ENCODE data around the gene BTNL2. TPM values are rescaled to one million over a fixed set of nuclear protein-coding genes. Genes with fewer than 3 reads are reported as not detected.

The BTNL2 gene
- total RNA-seq, 1 experiment from 2014 or later = not detected

DNA sequence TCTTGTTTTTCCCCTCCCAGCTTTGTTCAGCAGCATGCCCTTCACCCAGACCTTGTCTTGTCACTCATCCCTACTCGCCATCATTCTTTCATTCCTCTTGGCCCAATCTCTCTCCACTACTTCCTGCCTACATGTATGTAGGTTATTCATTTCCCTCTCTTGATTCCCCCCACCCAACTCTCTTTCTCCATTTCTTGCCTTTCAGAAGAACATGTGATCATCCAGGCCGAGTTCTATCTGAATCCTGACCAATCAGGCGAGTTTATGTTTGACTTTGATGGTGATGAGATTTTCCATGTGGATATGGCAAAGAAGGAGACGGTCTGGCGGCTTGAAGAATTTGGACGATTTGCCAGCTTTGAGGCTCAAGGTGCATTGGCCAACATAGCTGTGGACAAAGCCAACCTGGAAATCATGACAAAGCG is 35.3 kb upstream of the BTNL2 start:
- POLR2A ChIA-PET = no interaction called here
- CTCF ChIA-PET = no interaction called here
- no TSS peak for BruUV-seq (replicated peaks)

DNA sequence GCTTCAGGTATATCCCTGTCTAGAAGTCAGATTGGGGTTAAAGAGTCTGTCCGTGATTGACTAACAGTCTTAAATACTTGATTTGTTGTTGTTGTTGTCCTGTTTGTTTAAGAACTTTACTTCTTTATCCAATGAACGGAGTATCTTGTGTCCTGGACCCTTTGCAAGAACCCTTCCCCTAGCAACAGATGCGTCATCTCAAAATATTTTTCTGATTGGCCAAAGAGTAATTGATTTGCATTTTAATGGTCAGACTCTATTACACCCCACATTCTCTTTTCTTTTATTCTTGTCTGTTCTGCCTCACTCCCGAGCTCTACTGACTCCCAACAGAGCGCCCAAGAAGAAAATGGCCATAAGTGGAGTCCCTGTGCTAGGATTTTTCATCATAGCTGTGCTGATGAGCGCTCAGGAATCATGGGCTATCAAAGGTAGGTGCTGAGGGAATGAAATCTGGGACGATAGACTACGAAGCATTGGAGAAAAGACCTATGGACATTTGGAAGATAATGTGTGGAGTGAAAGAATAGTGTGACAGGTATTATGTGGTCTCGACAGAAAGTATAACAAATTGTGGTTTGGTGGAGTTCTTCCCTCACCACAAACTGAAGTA is 32.7 kb upstream of the BTNL2 start, which contains the start of gene HLA-DRA:
Gene HLA-DRA, plus strand, starts transcription at position 286 of the 613 bp plus-strand sequence. Its CDS starts 64 bp downstream, at position 350.
- H3K36me3 ChIP-seq (ENCODE audit: control insufficient read depth, insufficient read depth, low read length) = no peaks in the 10 kb centered on the region
- CTCF ChIA-PET = interaction anchor here (0.6 kb wide), 1 partner anchor 12 kb away, joined by 4 read pairs; no protein-coding TSS in a partner anchor
- in situ Hi-C loops (cut with HindIII; ENCODE audit: low pct_unique_long_range_greater_than_20kb, low sequenced_read_pairs) = no loop called here
- no peak for ATAC-seq
- H3K4me1 ChIP-seq (ENCODE audit: control insufficient read depth, insufficient read depth, low read length) = no peaks in the 10 kb centered on the region
- H3K27ac ChIP-seq (ENCODE audit: low read length) = no peak within 1 kb of the TSS
- intact Hi-C loops (cut with micrococcal nuclease; ENCODE audit: unreplicated experiment) = no loop called here
- TF ChIP-seq, protein P1, sequence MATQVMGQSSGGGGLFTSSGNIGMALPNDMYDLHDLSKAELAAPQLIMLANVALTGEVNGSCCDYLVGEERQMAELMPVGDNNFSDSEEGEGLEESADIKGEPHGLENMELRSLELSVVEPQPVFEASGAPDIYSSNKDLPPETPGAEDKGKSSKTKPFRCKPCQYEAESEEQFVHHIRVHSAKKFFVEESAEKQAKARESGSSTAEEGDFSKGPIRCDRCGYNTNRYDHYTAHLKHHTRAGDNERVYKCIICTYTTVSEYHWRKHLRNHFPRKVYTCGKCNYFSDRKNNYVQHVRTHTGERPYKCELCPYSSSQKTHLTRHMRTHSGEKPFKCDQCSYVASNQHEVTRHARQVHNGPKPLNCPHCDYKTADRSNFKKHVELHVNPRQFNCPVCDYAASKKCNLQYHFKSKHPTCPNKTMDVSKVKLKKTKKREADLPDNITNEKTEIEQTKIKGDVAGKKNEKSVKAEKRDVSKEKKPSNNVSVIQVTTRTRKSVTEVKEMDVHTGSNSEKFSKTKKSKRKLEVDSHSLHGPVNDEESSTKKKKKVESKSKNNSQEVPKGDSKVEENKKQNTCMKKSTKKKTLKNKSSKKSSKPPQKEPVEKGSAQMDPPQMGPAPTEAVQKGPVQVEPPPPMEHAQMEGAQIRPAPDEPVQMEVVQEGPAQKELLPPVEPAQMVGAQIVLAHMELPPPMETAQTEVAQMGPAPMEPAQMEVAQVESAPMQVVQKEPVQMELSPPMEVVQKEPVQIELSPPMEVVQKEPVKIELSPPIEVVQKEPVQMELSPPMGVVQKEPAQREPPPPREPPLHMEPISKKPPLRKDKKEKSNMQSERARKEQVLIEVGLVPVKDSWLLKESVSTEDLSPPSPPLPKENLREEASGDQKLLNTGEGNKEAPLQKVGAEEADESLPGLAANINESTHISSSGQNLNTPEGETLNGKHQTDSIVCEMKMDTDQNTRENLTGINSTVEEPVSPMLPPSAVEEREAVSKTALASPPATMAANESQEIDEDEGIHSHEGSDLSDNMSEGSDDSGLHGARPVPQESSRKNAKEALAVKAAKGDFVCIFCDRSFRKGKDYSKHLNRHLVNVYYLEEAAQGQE (IDR thresholded peaks at IDR 0.05; ENCODE audit: insufficient read depth in 1 of 2, low read depth in 2 of 2, low read length in 1 of 2) = no peak
- TF ChIP-seq TCF7L2 (IDR thresholded peaks at IDR 0.05; ENCODE audit: low read depth, low read length) = no peak
- no peak for TF ChIP-seq SIN3A (IDR thresholded peaks at IDR 0.05; ENCODE audit: borderline replicate concordance, insufficient read depth, low read depth, low read length)
- TF ChIP-seq POLR2AphosphoS5 (IDR thresholded peaks at IDR 0.05; ENCODE audit: low read depth, low read length) = no peak
- TF ChIP-seq, protein P2, sequence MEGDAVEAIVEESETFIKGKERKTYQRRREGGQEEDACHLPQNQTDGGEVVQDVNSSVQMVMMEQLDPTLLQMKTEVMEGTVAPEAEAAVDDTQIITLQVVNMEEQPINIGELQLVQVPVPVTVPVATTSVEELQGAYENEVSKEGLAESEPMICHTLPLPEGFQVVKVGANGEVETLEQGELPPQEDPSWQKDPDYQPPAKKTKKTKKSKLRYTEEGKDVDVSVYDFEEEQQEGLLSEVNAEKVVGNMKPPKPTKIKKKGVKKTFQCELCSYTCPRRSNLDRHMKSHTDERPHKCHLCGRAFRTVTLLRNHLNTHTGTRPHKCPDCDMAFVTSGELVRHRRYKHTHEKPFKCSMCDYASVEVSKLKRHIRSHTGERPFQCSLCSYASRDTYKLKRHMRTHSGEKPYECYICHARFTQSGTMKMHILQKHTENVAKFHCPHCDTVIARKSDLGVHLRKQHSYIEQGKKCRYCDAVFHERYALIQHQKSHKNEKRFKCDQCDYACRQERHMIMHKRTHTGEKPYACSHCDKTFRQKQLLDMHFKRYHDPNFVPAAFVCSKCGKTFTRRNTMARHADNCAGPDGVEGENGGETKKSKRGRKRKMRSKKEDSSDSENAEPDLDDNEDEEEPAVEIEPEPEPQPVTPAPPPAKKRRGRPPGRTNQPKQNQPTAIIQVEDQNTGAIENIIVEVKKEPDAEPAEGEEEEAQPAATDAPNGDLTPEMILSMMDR (IDR thresholded peaks at IDR 0.05) = no peak
- H3K4me3 ChIP-seq (ENCODE audit: low read depth in 2 of 2, low read length in 2 of 2) = no peak within 1 kb of the TSS
- BruUV-seq (replicated peaks) = no TSS peak
- POLR2A ChIA-PET = no interaction called here
- DNase-seq (ENCODE audit: low read depth, low spot score) = no peak
- peaks cover 35% of the 10 kb centered on the region for H3K27me3 ChIP-seq (ENCODE audit: control insufficient read depth, insufficient read depth, low read length)
- no peaks in the 10 kb centered on the region for H3K9me3 ChIP-seq (ENCODE audit: control insufficient read depth, insufficient read depth, low read depth, low read length)

More for the DNA sequence above, 35.3 kb upstream of the BTNL2 start:
- Histone ChIP-seq H3K27ac (ENCODE audit: low read length) (no peak overlapping the region), H3K27me3 (ENCODE audit: control insufficient read depth, insufficient read depth, low read length) (peaks cover 30% of the 10 kb centered on the region), H3K4me1 (ENCODE audit: control insufficient read depth, insufficient read depth, low read length) (no peaks in the 10 kb centered on the region), H3K36me3 (ENCODE audit: control insufficient read depth, insufficient read depth, low read length) (no peaks in the 10 kb centered on the region), H3K4me3 (ENCODE audit: low read depth in 2 of 2, low read length in 2 of 2) (no peak overlapping the region), H3K9me3 (ENCODE audit: control insufficient read depth, insufficient read depth, low read depth, low read length) (no peaks in the 10 kb centered on the region)
- no peak for TF ChIP-seq TCF7L2 (IDR thresholded peaks at IDR 0.05; ENCODE audit: low read depth, low read length)
- TF ChIP-seq POLR2AphosphoS5 (IDR thresholded peaks at IDR 0.05; ENCODE audit: low read depth, low read length) = no peak
- TF ChIP-seq, protein P1 (IDR thresholded peaks at IDR 0.05; ENCODE audit: insufficient read depth in 1 of 2, low read depth in 2 of 2, low read length in 1 of 2) = no peak
- TF ChIP-seq SIN3A (IDR thresholded peaks at IDR 0.05; ENCODE audit: borderline replicate concordance, insufficient read depth, low read depth, low read length) = no peak
- TF ChIP-seq, protein P2 (IDR thresholded peaks at IDR 0.05) = no peak
- intact Hi-C loops (cut with micrococcal nuclease; ENCODE audit: unreplicated experiment) (no loop called here), in situ Hi-C loops (cut with HindIII; ENCODE audit: low pct_unique_long_range_greater_than_20kb, low sequenced_read_pairs) (no loop called here)
- no peak for DNase-seq (ENCODE audit: low read depth, low spot score)
- no peak for ATAC-seq
